GM12874 (cell line): ENCODE results near the gene RPS10.
A peak's percentile ranks its signal among the peaks of the same experiment; 100 is the strongest.

ENCODE experiments used
- CTCF ChIP-seq: IDR thresholded peaks from 2 replicates; pipeline ENCODE4 v1.5.1; 2011; ENCODE audit warnings: low read depth, mild to moderate bottlenecking, control low read depth, low read length, moderate library complexity; ENCODE audit not compliant: insufficient read depth

The RPS10 gene

DNA sequence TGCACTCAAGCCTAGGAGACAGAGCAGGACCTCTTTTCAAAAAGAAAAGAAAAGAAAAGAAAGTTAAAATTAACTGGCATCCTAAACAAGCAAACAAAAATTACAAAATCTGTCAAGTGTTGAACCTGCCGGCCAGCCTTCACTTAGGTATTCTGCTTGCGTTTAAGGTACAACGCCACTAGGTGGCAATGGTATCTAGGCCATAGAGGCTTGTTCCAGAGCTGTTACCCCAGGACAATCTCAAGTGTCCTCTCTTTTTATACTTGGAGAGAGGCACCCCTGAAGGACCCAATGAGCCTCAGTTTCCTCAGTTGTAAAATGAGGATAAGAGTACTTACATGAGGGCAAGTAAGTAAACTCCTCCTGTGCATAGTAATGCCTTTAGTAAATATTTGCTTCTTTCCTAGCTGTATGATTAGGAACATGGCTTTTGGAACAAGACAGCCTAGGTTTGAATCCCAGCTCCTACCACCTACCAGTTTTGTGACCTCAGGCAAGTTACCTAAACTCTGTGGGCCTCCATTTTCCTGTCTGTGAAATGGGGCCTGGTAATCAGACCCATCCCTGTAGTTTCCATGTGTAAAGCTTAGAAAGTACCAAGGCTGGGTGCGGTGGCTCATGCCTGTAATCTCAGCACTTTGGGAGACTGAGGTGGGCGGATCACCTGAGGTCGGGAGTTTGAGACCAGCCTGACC is 34.2 kb upstream of the RPS10 start:
- TF ChIP-seq CTCF, result peak; percentile 74

GRCh38 chr6:34457742-34458735 is 32.2 kb upstream of the RPS10 start:
- TF ChIP-seq CTCF, result no peak

- TF ChIP-seq CTCF, result no peak
These were observed 31.5 kb upstream of the RPS10 start for GRCh38 chr6:34457382-34457741.

DNA sequence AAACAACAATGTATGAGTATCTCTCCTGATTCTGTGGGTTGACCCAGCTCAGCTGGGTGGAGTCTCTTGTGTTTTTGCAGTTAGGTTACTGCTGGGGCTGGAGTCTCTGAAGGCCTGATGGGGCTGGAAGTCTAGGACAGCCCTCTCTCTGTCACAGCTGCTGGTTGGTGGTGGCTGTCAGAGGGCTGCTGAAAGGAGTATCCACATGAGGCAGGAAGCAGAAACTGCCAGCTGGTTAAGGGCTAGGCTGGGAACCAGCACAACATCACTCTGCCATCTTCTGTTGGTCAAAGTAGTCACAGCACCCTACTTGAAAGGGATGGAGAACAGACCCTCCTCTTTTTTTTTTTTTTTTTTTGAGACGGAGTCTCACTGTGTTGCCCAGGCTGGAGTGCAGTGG is 30.0 kb upstream of the RPS10 start:
- TF ChIP-seq CTCF, result no peak

- TF ChIP-seq CTCF, result no peak
These were observed 25.3 kb upstream of the RPS10 start for GRCh38 chr6:34451192-34451591.

- TF ChIP-seq CTCF, result no peak
These were observed 22.0 kb upstream of the RPS10 start for GRCh38 chr6:34447910-34448309.

DNA sequence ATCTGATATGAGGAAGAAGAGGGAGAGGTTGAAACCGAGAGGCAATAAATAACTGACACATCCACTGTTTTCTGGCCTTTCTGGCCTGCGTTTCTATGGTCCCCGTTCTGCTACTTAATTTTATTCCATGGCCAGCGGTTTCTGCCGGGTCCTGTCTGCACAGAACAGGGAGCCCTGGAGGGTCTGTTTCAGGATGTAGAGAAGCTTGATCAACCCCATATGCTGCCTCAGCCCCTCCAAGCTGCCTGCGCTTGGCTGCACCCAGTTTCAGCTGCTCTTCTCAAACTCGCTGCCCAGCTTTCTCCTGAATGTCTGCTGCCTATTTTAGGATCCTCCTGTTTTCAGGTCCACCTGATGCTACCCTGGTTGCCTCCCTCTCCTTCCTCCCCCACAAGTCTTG is 21.5 kb upstream of the RPS10 start:
- TF ChIP-seq CTCF, result no peak
